HAP-1 (cell line): ENCODE data around the gene EIF3L.
"Not testable (repeated sequence)": the region's sequence is repeated elsewhere in the genome, so short reads cannot be mapped to it uniquely, and the experiment has no call there.

Experiments
- DNase-seq, 2 experiments: peaks; one replicate each; pipeline ENCODE4 v3.0.0-alpha.2; 2016 to 2020; ENCODE audit warnings: low spot score in 2 of 2
- H3K27me3 ChIP-seq: fragments of 250-450 bp; sonication (Bioruptor Pico); 2 replicates; pipeline ENCODE4 v1.5.1; 2020; ENCODE audit warnings: low read depth, mild to moderate bottlenecking, moderate library complexity
- H3K36me3 ChIP-seq: fragments of 250-450 bp; sonication (Bioruptor Pico); replicated peaks from 2 replicates; pipeline ENCODE4 v1.5.1; 2020; ENCODE audit warnings: mild to moderate bottlenecking
- H3K4me1 ChIP-seq: fragments of 250-450 bp; sonication (Bioruptor Pico); 2 replicates; pipeline ENCODE4 v1.5.1; 2020; ENCODE audit warnings: mild to moderate bottlenecking
- H3K4me3 ChIP-seq: fragments of 250-450 bp; sonication (Bioruptor Pico); 2 replicates; pipeline ENCODE4 v1.5.1; 2020; ENCODE audit warnings: mild to moderate bottlenecking, moderate library complexity
- H3K9me3 ChIP-seq: fragments of 250-450 bp; sonication (Bioruptor Pico); 2 replicates; pipeline ENCODE4 v1.5.1; 2020; ENCODE audit warnings: mild to moderate bottlenecking, moderate library complexity
- in situ Hi-C: fragments of 300-500 bp; cut with MboI; formaldehyde crosslinking; loops from 3 replicates; pipeline ENCODE4 v1.14.3; 2020; ENCODE audit warnings: low sequenced_read_pairs, inconsistent platforms, mixed read lengths

EIF3L gene

GRCh38 chr22:37849089-37849751, at the start of gene EIF3L:
Gene EIF3L (plus strand): TSS chr22:37849419. CDS start chr22:37849450, 31 bp downstream.
- peaks cover 50% of the 10 kb centered on the region for H3K36me3 ChIP-seq
- peaks cover 12% of the 10 kb centered on the region for H3K4me1 ChIP-seq
- peaks cover 5% of the 10 kb centered on the region for H3K9me3 ChIP-seq
- H3K27me3 ChIP-seq = no peaks in the 10 kb centered on the region
- in situ Hi-C loops = no loop called here
- DNase-seq = peak; percentile 86 to 92
- peak within 1 kb of the TSS; percentile 88 for H3K4me3 ChIP-seq

GRCh38 chr22:37799979-37800378, 49.2 kb upstream of the EIF3L start:
- H3K9me3 ChIP-seq, H3K36me3 ChIP-seq, H3K27me3 ChIP-seq, H3K4me3 ChIP-seq, in situ Hi-C loops, H3K4me1 ChIP-seq, DNase-seq: not testable (repeated sequence)

DNA sequence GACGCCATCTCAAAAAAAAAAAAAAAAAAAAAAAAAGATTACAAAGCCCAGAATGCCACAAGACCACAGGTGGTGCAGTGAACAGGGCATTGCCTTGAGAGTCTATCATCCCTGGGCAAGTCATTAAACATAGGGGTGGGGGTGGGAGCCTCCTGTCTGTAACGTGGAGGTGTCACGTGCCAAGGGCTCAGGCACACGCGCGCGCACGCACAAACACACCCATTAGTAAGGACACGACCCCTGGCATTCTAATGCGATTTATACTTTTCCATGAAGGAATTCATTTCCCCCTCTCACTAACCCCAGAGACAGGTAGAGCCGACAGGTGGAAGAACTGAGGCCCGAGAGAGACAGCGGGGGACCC, 47.3 kb upstream of the EIF3L start:
- no peaks in the 10 kb centered on the region for H3K9me3 ChIP-seq
- in situ Hi-C loops = no loop called here
- H3K36me3 ChIP-seq = no peaks in the 10 kb centered on the region
- H3K4me3 ChIP-seq = peak overlapping the region; percentile 51
- peaks cover 5% of the 10 kb centered on the region for H3K27me3 ChIP-seq
- H3K4me1 ChIP-seq = peaks cover 5% of the 10 kb centered on the region; the same call in 1 of the 2 replicates
- peak in 1 of 2 experiments; percentile 50 for DNase-seq

DNA sequence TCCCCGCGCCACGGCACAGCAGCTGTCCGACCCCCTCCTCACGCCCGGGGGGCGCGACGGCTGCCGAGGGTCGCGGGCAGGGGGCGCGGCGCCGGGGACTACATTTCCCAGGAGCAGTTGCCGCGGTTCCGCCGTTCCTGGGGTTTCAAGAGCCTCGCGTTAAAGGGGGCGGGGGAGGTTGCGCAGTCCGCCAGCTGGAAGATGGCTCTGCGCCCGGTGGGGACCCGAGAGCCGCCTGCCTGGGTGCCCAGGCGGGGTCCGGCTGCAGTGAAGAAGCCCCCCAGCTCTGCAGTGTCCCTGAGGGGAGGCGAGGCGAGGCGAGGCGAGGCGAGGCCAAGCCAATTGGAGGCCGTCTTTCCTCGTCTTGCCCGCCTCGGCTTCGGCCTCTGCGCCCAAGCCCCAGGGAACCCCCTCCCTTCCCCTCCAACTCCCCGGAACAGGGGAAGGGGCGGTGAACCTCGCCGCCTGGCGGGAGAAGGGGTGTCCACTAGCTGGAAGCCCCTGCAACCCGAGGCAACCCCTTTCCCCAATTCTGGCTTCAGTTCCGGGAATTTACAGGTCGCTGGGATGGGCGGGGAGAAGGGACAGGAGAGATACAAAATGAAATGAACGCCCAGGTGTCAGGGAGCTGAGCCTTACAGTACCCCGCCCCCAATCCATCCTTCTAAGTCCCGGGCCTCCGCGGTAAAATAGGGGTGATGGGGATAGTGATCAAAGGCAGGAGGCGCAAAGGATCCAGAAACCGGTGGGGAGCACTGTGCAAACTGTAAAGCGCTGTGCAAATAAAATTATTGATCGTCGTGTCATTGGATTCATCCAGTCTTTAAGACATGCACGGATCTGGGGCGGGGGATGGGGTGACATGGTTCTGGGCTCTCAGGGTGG, 46.7 kb upstream of the EIF3L start:
- in situ Hi-C loops = no loop called here
- Histone ChIP-seq H3K4me3 (peak overlapping the region; percentile 51), H3K27me3 (peaks cover 5% of the 10 kb centered on the region), H3K9me3 (no peaks in the 10 kb centered on the region), H3K4me1 (peaks cover 10% of the 10 kb centered on the region), H3K36me3 (no peaks in the 10 kb centered on the region)
- peak; percentile 56 to 79 for DNase-seq

GRCh38 chr22:37803195-37803638, 46.0 kb upstream of the EIF3L start:
- no peak overlapping the region for H3K4me3 ChIP-seq
- H3K9me3 ChIP-seq = no peaks in the 10 kb centered on the region
- H3K36me3 ChIP-seq = no peaks in the 10 kb centered on the region
- no peak for DNase-seq
- peaks cover 5% of the 10 kb centered on the region for H3K27me3 ChIP-seq
- in situ Hi-C loops = no loop called here
- peaks cover 10% of the 10 kb centered on the region for H3K4me1 ChIP-seq

GRCh38 chr22:37803639-37804351, 45.4 kb upstream of the EIF3L start:
- no peak for DNase-seq
- Histone ChIP-seq H3K36me3 (no peaks in the 10 kb centered on the region), H3K27me3 (peaks cover 5% of the 10 kb centered on the region), H3K4me3 (no peak overlapping the region), H3K9me3 (no peaks in the 10 kb centered on the region), H3K4me1 (peaks cover 10% of the 10 kb centered on the region)
- in situ Hi-C loops = no loop called here

DNA sequence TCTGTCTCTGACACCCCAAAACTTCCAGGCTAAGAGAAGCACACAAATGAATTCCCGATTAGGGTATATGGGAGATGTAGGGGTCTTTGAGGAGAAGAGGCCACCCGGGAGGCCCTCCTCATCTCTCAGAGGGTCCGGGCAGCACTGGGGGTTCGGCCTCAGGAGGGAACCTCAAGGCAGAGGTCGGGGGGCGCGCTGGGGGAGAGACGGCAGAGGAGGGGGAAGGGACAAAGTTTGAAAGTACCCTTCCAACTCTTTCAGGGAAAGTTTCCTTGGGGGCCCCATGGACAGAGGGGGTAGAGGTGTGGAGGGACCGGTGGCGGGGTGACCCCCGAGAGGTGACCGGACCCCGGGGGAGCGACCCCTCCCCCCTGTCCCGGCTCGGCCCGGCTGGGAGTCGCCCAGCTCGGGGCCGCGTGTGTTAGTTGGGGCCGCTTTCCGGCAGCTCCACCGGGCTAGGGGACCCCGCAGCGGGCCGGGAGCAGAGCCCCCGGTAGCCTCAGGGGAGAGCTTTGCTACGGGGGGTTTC, 44.8 kb upstream of the EIF3L start:
- H3K27me3 ChIP-seq = peaks cover 5% of the 10 kb centered on the region
- in situ Hi-C loops = no loop called here
- no peak for DNase-seq
- H3K9me3 ChIP-seq = no peaks in the 10 kb centered on the region
- peaks cover 10% of the 10 kb centered on the region for H3K4me1 ChIP-seq
- no peaks in the 10 kb centered on the region for H3K36me3 ChIP-seq
- H3K4me3 ChIP-seq = no peak overlapping the region

DNA sequence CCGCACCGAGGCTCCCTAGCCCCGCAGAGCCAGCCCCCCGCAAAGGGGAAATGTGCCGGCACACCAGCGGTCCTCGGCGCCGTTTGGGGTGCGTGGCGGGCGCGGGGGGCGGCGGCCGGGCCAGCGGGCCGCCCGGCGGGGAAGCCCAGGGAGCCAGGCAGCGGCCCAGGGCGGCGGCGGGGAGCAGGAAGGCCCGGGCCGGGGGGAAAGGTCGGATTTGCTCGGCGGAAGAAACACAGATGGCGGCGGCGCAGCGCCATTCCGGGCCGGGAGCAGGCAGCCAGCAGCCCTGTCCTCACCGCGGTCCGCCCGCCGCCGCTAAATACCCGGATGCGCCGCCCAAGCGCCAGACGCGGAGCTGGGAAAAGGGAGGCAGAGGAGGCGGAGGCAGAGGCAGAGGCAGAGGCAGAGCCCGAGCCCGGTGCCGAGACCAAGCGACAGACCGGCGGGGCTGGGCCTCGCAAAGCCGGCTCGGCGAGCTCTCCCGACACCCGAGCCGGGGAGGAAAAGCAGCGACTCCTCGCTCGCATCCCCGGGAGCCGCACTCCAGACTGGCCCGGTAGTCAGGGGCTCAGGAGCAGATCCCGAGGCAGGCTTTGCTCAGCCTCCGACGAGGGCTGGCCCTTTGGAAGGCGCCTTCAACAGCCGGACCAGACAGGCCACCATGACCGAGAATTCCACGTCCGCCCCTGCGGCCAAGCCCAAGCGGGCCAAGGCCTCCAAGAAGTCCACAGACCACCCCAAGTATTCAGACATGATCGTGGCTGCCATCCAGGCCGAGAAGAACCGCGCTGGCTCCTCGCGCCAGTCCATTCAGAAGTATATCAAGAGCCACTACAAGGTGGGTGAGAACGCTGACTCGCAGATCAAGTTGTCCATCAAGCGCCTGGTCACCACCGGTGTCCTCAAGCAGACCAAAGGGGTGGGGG, 44.1 kb upstream of the EIF3L start:
- Histone ChIP-seq H3K4me1 (peaks cover 10% of the 10 kb centered on the region), H3K9me3 (no peaks in the 10 kb centered on the region), H3K36me3 (no peaks in the 10 kb centered on the region), H3K27me3 (peaks cover 5% of the 10 kb centered on the region), H3K4me3 (no peak overlapping the region)
- DNase-seq = no peak
- in situ Hi-C loops = no loop called here

- no peaks in the 10 kb centered on the region; the same call in 1 of the 2 replicates for H3K36me3 ChIP-seq
- in situ Hi-C loops = no loop called here
- peaks cover 10% of the 10 kb centered on the region for H3K4me1 ChIP-seq
- H3K27me3 ChIP-seq = peaks cover 5% of the 10 kb centered on the region
- no peaks in the 10 kb centered on the region for H3K9me3 ChIP-seq
- H3K4me3 ChIP-seq = no peak overlapping the region
- no peak for DNase-seq
Measured at GRCh38 chr22:37805810-37806277, 43.4 kb upstream of the EIF3L start.

- in situ Hi-C loops = no loop called here
- DNase-seq = peak in 1 of 2 experiments; percentile 51
- Histone ChIP-seq H3K4me1 (peaks cover 10% of the 10 kb centered on the region), H3K4me3 (peak overlapping the region; percentile 73), H3K36me3 (no peaks in the 10 kb centered on the region; the same call in 1 of the 2 replicates), H3K9me3 (no peaks in the 10 kb centered on the region), H3K27me3 (peaks cover 5% of the 10 kb centered on the region)
Measured at GRCh38 chr22:37806409-37807333, 42.5 kb upstream of the EIF3L start.

- Histone ChIP-seq H3K4me3 (peak within 1 kb of the TSS; percentile 73), H3K36me3 (no peaks in the 10 kb centered on the region; the same call in 1 of the 2 replicates), H3K4me1 (peaks cover 7% of the 10 kb centered on the region), H3K9me3 (no peaks in the 10 kb centered on the region), H3K27me3 (peaks cover 5% of the 10 kb centered on the region)
- in situ Hi-C loops = no loop called here
- DNase-seq = peak; percentile 94 to 98
Measured at GRCh38 chr22:37807410-37808293, 41.6 kb upstream of the EIF3L start, which contains the start of gene GCAT. Gene GCAT (plus strand): TSS chr22:37807934. CDS start chr22:37807968, 34 bp downstream.
